OCI-LY3 (cell line): Measurements from ENCODE around the gene FAM107B.

Source experiments
- H2AFZ ChIP-seq: fragments of 200-600, 300-600 bp; shearing (Covaris generic); 2 replicates; pipeline ENCODE4 v1.6.0; 2014; ENCODE audit warnings: antibody characterized with exemption, low read depth, low read length
- H3K27ac ChIP-seq: fragments of 200-600, 300-600 bp; sonication (generic); 2 replicates; pipeline ENCODE4 v1.5.1; 2014; ENCODE audit warnings: mild to moderate bottlenecking, low read length, moderate library complexity, mixed read lengths
- H3K27me3 ChIP-seq: fragments of 200-600, 300-600 bp; sonication (generic); 2 replicates; pipeline ENCODE4 v1.6.1; 2014; ENCODE audit warnings: low read depth, low read length, mixed read lengths
- H3K36me3 ChIP-seq: fragments of 200-600, 300-600 bp; sonication (generic); replicated peaks from 2 replicates; pipeline ENCODE3; 2014; ENCODE audit warnings: low read depth, low read length, mixed read lengths
- H3K4me1 ChIP-seq: fragments of 300-600, 200-600 bp; sonication (generic); 2 replicates; pipeline ENCODE4 v1.6.1; 2014; ENCODE audit warnings: low read length, mixed read lengths
- H3K4me2 ChIP-seq: fragments of 200-600, 300-600 bp; sonication (generic); 2 replicates; pipeline ENCODE4 v1.6.1; 2014; ENCODE audit warnings: low read length, mixed read lengths
- H3K4me3 ChIP-seq: fragments of 300-600, 200-600 bp; sonication (generic); 2 replicates; pipeline ENCODE4 v1.5.1; 2014; ENCODE audit warnings: antibody characterized with exemption, mild to moderate bottlenecking, low read length, moderate library complexity
- H3K79me2 ChIP-seq: fragments of 300-600, 200-600 bp; shearing (Covaris generic); 2 replicates; pipeline ENCODE4 v1.6.1; 2014; ENCODE audit warnings: mild to moderate bottlenecking, low read length, mixed read lengths
- H3K9ac ChIP-seq: fragments of 300-600, 200-600 bp; shearing (Covaris generic); 2 replicates; pipeline ENCODE4 v1.6.0; 2014; ENCODE audit warnings: mild to moderate bottlenecking, low read length, moderate library complexity
- H3K9me3 ChIP-seq: fragments of 200-600, 300-600 bp; shearing (Covaris generic); 2 replicates; pipeline ENCODE4 v1.6.1; 2014; ENCODE audit warnings: low read length, mixed read lengths; ENCODE audit not compliant: insufficient read depth
- H4K20me1 ChIP-seq: fragments of 200-600, 300-600 bp; sonication (generic); 2 replicates; pipeline ENCODE4 v1.6.1; 2016; ENCODE audit warnings: low read length, mixed read lengths; ENCODE audit not compliant: insufficient read depth
- CTCF ChIP-seq: fragments of 200-600, 300-600 bp; sonication (generic); IDR thresholded peaks from 2 replicates; pipeline ENCODE4 v1.5.1; 2014; ENCODE audit warnings: antibody characterized with exemption, low read length, low read depth
- EZH2phosphoT487 ChIP-seq: fragments of 200-600 bp; shearing (Covaris generic); IDR thresholded peaks from 2 replicates; pipeline ENCODE4 v1.6.1; 2018; ENCODE audit warnings: antibody characterized with exemption, mixed run types, low read depth

The FAM107B gene

DNA sequence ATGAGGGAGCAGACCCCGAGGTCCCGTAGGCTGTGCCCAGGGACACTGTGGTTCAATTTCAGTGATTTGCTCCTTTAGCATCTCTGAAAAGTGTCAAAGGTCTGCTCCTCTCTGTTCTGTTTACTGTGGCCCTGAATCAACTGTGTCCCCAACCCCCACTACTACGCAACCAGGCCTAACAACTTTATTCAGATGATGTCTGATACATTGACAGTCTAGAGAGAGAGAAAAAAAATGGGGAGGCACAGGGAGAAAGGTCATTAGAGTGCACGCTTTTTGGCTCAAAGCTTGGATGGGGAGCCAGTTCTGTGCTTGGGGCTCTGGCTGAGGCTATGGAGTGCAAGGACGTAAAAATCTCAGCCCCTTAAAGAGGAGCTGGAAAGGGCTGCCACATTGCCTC lies 77.9 kb downstream of the FAM107B start:
- Histone ChIP-seq H4K20me1 (no peaks in the 10 kb centered on the region), H3K9me3 (no peaks in the 10 kb centered on the region), H2AFZ (no peak overlapping the region), H3K4me2 (no peak overlapping the region), H3K9ac (no peak overlapping the region), H3K27me3 (no peaks in the 10 kb centered on the region), H3K4me3 (no peak overlapping the region), H3K36me3 (no peaks in the 10 kb centered on the region), H3K27ac (no peak overlapping the region), H3K79me2 (no peaks in the 10 kb centered on the region), H3K4me1 (peaks cover 14% of the 10 kb centered on the region)
- TF ChIP-seq CTCF, result no peak
- no peak for TF ChIP-seq EZH2phosphoT487

DNA sequence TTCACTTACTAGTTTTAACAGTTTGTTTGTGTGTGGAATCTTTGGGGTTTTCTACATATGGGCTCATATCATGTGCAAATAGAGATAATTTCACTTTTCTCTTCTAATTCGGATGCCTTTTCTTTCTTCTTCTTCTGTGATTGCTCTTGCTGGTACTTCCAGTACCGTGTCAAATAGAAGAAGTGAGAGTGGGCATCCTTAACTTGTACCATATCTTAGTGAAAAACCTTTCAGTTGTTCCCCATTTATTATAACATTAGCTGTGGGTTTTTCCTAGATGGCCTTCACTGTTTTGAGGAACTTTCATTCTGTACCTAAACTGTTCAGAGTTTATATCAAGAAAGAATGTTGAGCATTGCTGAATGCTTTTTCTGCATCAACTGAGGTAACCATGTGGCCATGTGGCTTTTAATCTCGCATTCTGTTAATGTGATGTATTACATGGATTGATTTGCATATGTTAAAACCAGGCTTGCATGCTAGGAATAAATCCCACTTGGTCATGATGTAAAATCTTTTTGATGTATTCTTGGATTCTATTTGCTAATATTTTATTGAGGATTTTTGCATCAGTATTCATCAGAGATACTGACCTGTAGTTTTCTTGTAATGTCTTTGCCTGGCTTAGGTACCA lies 78.7 kb downstream of the FAM107B start:
- Histone ChIP-seq H3K36me3 (no peaks in the 10 kb centered on the region), H3K4me3 (no peak overlapping the region), H3K9ac (no peak overlapping the region), H3K4me2 (no peak overlapping the region), H3K9me3 (no peaks in the 10 kb centered on the region), H4K20me1 (no peaks in the 10 kb centered on the region), H3K4me1 (peaks cover 14% of the 10 kb centered on the region), H3K27me3 (no peaks in the 10 kb centered on the region), H3K27ac (no peak overlapping the region), H2AFZ (no peak overlapping the region), H3K79me2 (no peaks in the 10 kb centered on the region)
- TF ChIP-seq EZH2phosphoT487, result no peak
- TF ChIP-seq CTCF, result no peak

DNA sequence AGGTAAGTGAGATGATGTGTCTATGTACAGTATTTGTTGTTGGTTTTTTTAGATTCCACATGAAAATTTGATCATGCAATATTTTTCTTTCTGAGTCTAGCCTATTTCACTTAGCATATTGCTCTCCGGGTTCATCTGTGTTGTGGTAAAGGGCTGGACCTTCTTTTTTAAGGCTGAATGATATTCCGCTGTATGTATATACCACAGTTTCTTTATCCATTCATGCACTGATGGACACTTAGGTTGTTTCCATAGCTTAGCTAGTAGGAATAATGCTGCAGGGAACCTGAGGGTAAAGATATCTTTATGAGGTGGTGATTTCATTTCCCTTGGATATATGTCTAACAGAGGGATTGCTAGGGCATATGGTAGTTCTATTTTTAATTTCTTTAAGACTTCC lies 80.8 kb downstream of the FAM107B start:
- Histone ChIP-seq H3K4me1 (peaks cover 13% of the 10 kb centered on the region), H3K4me2 (no peak overlapping the region), H3K4me3 (no peak overlapping the region), H3K9me3 (no peaks in the 10 kb centered on the region), H3K27me3 (no peaks in the 10 kb centered on the region), H2AFZ (no peak overlapping the region), H3K79me2 (no peaks in the 10 kb centered on the region), H3K27ac (no peak overlapping the region), H3K36me3 (no peaks in the 10 kb centered on the region), H3K9ac (no peak overlapping the region), H4K20me1 (no peaks in the 10 kb centered on the region)
- no peak for TF ChIP-seq EZH2phosphoT487
- TF ChIP-seq CTCF, result no peak

DNA sequence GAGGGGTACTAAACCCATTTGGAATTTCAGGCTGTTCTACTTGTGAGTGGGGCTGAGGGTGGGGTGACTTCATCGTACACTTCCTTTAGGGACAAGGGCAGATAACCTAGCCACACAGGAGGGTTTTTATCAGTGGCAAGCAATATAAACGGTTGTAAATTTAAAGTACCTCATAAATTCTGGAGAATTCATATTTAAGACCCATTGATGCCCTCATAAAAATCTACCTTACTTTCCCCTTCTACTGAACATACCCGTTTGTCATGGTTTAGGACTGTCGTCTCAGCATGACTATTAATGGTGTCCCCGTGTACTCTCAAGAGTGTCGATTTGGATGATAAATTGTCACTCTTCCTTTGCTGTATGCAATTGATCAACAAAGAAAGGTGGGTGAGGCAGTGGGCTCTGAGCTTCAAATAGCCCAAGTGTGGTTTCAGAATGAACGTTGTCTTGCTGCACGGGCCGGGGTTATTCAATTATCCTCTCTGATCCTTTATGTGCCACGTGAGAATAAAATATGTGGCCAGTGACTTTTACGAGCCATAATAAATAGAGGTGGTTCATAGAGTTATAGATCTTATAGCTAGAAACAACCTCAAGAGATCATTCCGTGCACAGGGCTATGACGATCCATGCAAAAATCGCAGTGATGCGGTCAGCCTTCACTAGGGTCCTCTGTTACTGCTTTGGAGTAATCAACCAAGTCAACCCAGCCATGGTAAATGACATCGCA lies 82.2 kb downstream of the FAM107B start:
- Histone ChIP-seq H4K20me1 (no peaks in the 10 kb centered on the region), H3K4me3 (no peak overlapping the region), H3K79me2 (no peaks in the 10 kb centered on the region), H3K36me3 (no peaks in the 10 kb centered on the region), H2AFZ (no peak overlapping the region), H3K4me2 (no peak overlapping the region), H3K9me3 (no peaks in the 10 kb centered on the region), H3K27me3 (no peaks in the 10 kb centered on the region), H3K9ac (no peak overlapping the region), H3K27ac (no peak overlapping the region), H3K4me1 (peaks cover 3% of the 10 kb centered on the region; the same call in 1 of the 2 replicates)
- TF ChIP-seq EZH2phosphoT487, result no peak
- TF ChIP-seq CTCF, result no peak
